C4-2B (cell line): Measurements from ENCODE around the gene SELENOS.

ENCODE experiments used
- H3K27ac ChIP-seq: fragments of 450-650 bp; 2 replicates; pipeline ENCODE4 v1.5.1; 2017
- ZFX ChIP-seq: fragments of 450-650 bp; IDR thresholded peaks from 2 replicates; pipeline ENCODE4 v1.6.1; 2017
- TF ChIP-seq, protein P1 (sequence below): fragments of 450-650 bp; conservative IDR thresholded peaks from 2 replicates; pipeline ENCODE4 v1.5.1; 2017; ENCODE audit warnings: mild to moderate bottlenecking

SELENOS gene

GRCh38 chr15:101322854-101323477 is 45.7 kb upstream of the SELENOS start:
- H3K27ac ChIP-seq: no peak overlapping the region
- TF ChIP-seq, protein P1, sequence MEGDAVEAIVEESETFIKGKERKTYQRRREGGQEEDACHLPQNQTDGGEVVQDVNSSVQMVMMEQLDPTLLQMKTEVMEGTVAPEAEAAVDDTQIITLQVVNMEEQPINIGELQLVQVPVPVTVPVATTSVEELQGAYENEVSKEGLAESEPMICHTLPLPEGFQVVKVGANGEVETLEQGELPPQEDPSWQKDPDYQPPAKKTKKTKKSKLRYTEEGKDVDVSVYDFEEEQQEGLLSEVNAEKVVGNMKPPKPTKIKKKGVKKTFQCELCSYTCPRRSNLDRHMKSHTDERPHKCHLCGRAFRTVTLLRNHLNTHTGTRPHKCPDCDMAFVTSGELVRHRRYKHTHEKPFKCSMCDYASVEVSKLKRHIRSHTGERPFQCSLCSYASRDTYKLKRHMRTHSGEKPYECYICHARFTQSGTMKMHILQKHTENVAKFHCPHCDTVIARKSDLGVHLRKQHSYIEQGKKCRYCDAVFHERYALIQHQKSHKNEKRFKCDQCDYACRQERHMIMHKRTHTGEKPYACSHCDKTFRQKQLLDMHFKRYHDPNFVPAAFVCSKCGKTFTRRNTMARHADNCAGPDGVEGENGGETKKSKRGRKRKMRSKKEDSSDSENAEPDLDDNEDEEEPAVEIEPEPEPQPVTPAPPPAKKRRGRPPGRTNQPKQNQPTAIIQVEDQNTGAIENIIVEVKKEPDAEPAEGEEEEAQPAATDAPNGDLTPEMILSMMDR: no peak

DNA sequence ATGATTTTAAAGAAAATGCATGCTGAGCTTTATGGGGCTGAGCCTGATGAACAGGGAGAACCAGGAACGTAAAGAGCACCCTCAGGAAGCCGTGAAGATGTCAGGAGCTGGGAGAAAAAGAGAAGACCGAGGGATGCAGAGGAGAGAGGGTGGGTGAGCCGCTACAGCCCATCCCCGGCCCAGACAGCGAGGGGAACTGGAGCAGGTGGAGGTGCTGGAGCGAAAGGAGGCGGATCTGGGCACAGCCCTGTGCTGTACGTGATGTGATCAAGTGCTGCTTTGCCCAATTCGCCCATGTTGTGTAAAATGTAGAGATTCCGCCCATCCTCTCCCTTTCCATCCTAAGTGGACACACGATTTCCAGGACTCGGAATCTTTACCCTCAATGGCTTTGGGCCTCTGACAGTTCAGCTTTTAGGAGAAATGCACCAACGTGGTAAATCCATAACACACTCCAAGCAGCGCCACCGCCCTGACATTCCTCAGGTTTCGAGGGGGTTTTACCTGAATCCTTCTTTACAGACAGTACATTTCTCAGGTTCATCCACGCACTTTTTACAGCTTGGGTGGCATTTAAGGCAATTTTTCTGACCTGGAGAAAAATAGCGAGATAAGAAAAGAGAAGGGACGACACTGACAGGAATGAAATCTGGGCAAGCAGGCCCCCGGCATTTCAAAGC is 44.9 kb upstream of the SELENOS start:
- TF ChIP-seq ZFX: no peak
- TF ChIP-seq, protein P1: no peak
- no peak overlapping the region for H3K27ac ChIP-seq

- H3K27ac ChIP-seq: no peak overlapping the region
- no peak for TF ChIP-seq ZFX
- TF ChIP-seq, protein P1: no peak
Observed at GRCh38 chr15:101320501-101321052, 43.3 kb upstream of the SELENOS start.

- no peak overlapping the region for H3K27ac ChIP-seq
- no peak for TF ChIP-seq ZFX
- TF ChIP-seq, protein P1: no peak
Observed at GRCh38 chr15:101318839-101319238, 41.6 kb upstream of the SELENOS start.

DNA sequence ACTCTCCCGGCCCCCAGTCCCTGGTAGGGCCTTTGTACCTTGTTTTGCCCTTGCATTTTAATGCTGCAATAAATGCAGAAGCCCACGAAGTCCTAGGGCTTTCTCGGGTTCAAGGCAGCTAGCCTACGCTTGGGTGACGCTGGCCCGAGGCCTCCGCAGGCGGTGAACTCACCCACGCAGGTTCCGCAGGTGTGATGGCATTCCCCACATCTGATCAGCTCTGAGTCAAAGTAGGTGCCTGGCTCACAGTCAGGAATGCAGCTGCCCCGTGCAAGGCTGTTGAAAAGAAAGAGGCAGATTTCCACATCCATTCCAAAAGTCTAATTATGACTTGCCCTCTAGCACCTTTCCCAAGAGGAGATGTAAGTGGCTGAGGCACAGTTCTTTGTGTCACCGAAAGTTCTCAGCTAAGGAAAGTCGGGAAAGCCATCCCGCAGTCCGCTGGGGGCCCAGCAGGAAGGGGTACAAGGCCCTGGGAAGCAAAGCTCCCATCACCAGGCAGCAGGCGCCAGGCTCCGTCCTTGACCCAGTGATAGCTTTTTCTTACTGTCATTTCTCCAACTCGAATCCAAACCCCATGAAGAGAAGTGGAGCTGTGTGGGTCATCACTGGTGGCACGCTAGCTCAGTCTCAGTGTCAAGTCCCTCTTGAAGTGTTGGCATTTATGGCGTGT is 41.0 kb upstream of the SELENOS start:
- H3K27ac ChIP-seq: no peak overlapping the region
- TF ChIP-seq ZFX: no peak
- TF ChIP-seq, protein P1: no peak

- TF ChIP-seq, protein P1: no peak
- no peak for TF ChIP-seq ZFX
- H3K27ac ChIP-seq: no peak overlapping the region
Observed at GRCh38 chr15:101317336-101317872, 40.1 kb upstream of the SELENOS start.

GRCh38 chr15:101316529-101316928 is 39.2 kb upstream of the SELENOS start:
- no peak overlapping the region for H3K27ac ChIP-seq
- TF ChIP-seq, protein P1: no peak
- TF ChIP-seq ZFX: no peak
